HepG2 (cell line): ENCODE data around the gene HOXB5. TPM values are rescaled to one million over a fixed set of nuclear protein-coding genes. Genes with fewer than 3 reads are reported as not detected.

Source experiments
- GZF1 ChIP-seq: sonication (generic); formaldehyde crosslinking; IDR thresholded peaks from 2 replicates; pipeline ENCODE4 v1.5.1; 2020; ENCODE audit warnings: mild to moderate bottlenecking, missing genetic modification reagents
- NFKBIZ ChIP-seq: IDR thresholded peaks from 2 replicates; pipeline ENCODE4 v1.6.1; 2018; ENCODE audit warnings: missing genetic modification reagents, missing compliant biosample characterization
- NFYC ChIP-seq: IDR thresholded peaks from 2 replicates; pipeline ENCODE4 v1.6.1; 2016; ENCODE audit warnings: missing genetic modification reagents, missing compliant biosample characterization
- PATZ1 ChIP-seq: sonication (generic); formaldehyde crosslinking; IDR thresholded peaks from 2 replicates; pipeline ENCODE4 v1.4.0; 2020; ENCODE audit warnings: missing genetic modification reagents
- SRSF1 ChIP-seq: fragments of 200-400 bp; formaldehyde crosslinking; optimal IDR thresholded peaks from 2 replicates; pipeline ENCODE3; 2017; ENCODE audit warnings: mild to moderate bottlenecking, low read depth, low read length, moderate library complexity
- UBTF ChIP-seq: sonication (generic); formaldehyde crosslinking; IDR thresholded peaks from 2 replicates; pipeline ENCODE4 v1.4.0; 2020; ENCODE audit warnings: mild to moderate bottlenecking, missing genetic modification reagents
- ZBTB40 ChIP-seq, 2 experiments: fragments of 450-650 bp in 1 of 2; sonication (generic) in 1 of 2; formaldehyde crosslinking in 1 of 2; IDR thresholded peaks; 2 replicates each; pipeline versions ENCODE4 v1.6.1 to v1.8.0; 2016 to 2022; ENCODE audit warnings: antibody characterized with exemption in 1 of 2, mild to moderate bottlenecking in 1 of 2, missing genetic modification reagents in 1 of 2
- ZKSCAN8 ChIP-seq: IDR thresholded peaks from 2 replicates; pipeline ENCODE4 v1.6.1; 2016; ENCODE audit warnings: borderline replicate concordance, missing genetic modification reagents, missing compliant biosample characterization
- ZNF263 ChIP-seq: sonication (generic); formaldehyde crosslinking; IDR thresholded peaks from 2 replicates; pipeline ENCODE4 v1.4.0; 2020; ENCODE audit warnings: missing genetic modification reagents
- ZNF496 ChIP-seq: sonication (generic); formaldehyde crosslinking; IDR thresholded peaks from 2 replicates; pipeline ENCODE4 v1.8.1; 2023; ENCODE audit warnings: mild to moderate bottlenecking, moderate library complexity, missing genetic modification reagents; ENCODE audit not compliant: insufficient replicate concordance
- ZNF777 ChIP-seq: sonication (generic); formaldehyde crosslinking; IDR thresholded peaks from 2 replicates; pipeline ENCODE4 v1.4.0; 2020; ENCODE audit warnings: missing genetic modification reagents
- ZSCAN29 ChIP-seq: sonication (generic); formaldehyde crosslinking; conservative IDR thresholded peaks from 2 replicates; pipeline ENCODE4 v1.4.0; 2020; ENCODE audit warnings: mild to moderate bottlenecking, missing genetic modification reagents
- polyA plus RNA-seq, 8 experiments: library from polyadenylated mRNA; depleted of rRNA in 3 of 8; stranded (reverse) in 7 of 8; unstranded in 1 of 8; fragments of >200 nt; fragmentation: Illumina TruSeq in 4 of 8; extraction: Trizol in 4 of 8; gene quantifications; 2 replicates each; pipeline versions ENCODE4 v1.2.1 to v1.2.3, GENCODE V29; 2011 to 2016; ENCODE audit warnings: low read depth in 4 of 8, missing spikeins in 1 of 8, mixed read lengths in 1 of 8; ENCODE audit not compliant: insufficient read depth in 1 of 8
- total RNA-seq, 5 experiments: library from RNA; depleted of rRNA; stranded (reverse); fragments of >200 nt; fragmentation: Illumina TruSeq; extraction: Trizol; gene quantifications; 2 replicates each; pipeline ENCODE4 v1.2.3, GENCODE V29; 2016; ENCODE audit warnings: low read depth in 1 of 5
- TF ChIP-seq, protein P1 (sequence below): sonication (generic); formaldehyde crosslinking; IDR thresholded peaks from 2 replicates; pipeline ENCODE4 v1.8.1; 2023; ENCODE audit warnings: mild to moderate bottlenecking, moderate library complexity, missing genetic modification reagents

Gene HOXB5
- total and polyA plus RNA-seq, 2 of the 13 experiments (the other 11 are each of a cell fraction or from before 2014, with no cell fraction given): not detected

GRCh38 chr17:48610282-48611211 lies 17.0 kb upstream of the HOXB5 start, which contains the start of gene HOXB7 (continued):
- TF ChIP-seq ZBTB40 (IDR thresholded peaks at IDR 0.05): no peak
- no peak for TF ChIP-seq ZBTB40 (CRISPR knock-in tag; IDR thresholded peaks at IDR 0.05)
- TF ChIP-seq ZKSCAN8: no peak
- no peak for TF ChIP-seq SRSF1
- peak; percentile 45; the same call in 1 of the 2 replicates for TF ChIP-seq UBTF (CRISPR knock-in tag)
- TF ChIP-seq NFYC (CRISPR knock-in tag): peak; percentile 57; the same call in 1 of the 2 replicates
- TF ChIP-seq GZF1 (CRISPR knock-in tag): 0 out of 2 replicates have a peak, but pooled peaks have one; percentile 34
- peak; percentile 99 for TF ChIP-seq ZSCAN29
- no peak for TF ChIP-seq NFKBIZ
- TF ChIP-seq PATZ1 (CRISPR knock-in tag): peak; percentile 42
- TF ChIP-seq ZNF777 (CRISPR knock-in tag): peak; percentile 63
- peak; percentile 85 for TF ChIP-seq ZNF263 (CRISPR knock-in tag)
- no peak for TF ChIP-seq ZNF496 (CRISPR knock-in tag)
- TF ChIP-seq, protein P1, sequence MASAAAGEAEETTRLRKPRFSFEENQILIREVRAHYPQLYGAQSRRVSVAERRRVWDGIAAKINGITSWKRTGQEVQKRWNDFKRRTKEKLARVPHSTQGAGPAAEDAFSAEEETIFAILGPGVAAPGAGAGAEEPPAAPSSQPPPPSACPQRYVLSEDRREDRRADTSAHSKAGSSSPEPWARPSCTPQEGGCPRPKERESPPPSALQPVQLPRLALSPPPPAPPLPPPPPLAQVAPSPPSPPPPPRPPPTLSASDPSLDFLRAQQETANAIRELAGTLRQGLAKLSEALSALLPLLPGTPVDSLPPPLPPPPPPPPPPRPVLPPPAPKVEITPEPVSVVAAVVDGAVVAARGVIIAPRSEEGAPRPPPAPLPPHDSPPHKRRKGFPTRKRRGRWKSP (CRISPR knock-in tag): no peak
